Neural cell (in vitro differentiated cells): ENCODE data around the gene KISS1R. TPM values are rescaled to one million over a fixed set of nuclear protein-coding genes. Genes with fewer than 3 reads are reported as not detected.

Experiments used
- H2AFZ ChIP-seq: fragments of 200-600, 300-800 bp; sonication (generic), shearing (Covaris generic); 2 replicates; pipeline ENCODE4 v1.6.0; 2014; ENCODE audit warnings: low read depth, mild to moderate bottlenecking, antibody characterized with exemption, low read length, moderate library complexity
- H3F3A ChIP-seq: fragments of 200-600 bp; shearing (Covaris generic); 2 replicates; pipeline ENCODE4 v1.6.1; 2016; ENCODE audit warnings: mild to moderate bottlenecking, moderate library complexity, mixed read lengths, antibody characterized with exemption, low read length; ENCODE audit not compliant: insufficient read depth, poor library complexity, severe bottlenecking
- H3K27ac ChIP-seq: fragments of 200-600, 300-800 bp; sonication (generic), shearing (Covaris generic); 2 replicates; pipeline ENCODE4 v1.5.1; 2014; ENCODE audit warnings: mild to moderate bottlenecking, low read length, moderate library complexity
- H3K27me3 ChIP-seq: fragments of 300-800, 200-600 bp; sonication (generic), shearing (Covaris generic); 2 replicates; pipeline ENCODE4 v1.6.0; 2014; ENCODE audit warnings: mild to moderate bottlenecking, low read depth, low read length, moderate library complexity; ENCODE audit not compliant: insufficient read depth
- H3K36me3 ChIP-seq: fragments of 300-800, 200-600 bp; sonication (generic), shearing (Covaris generic); 2 replicates; pipeline ENCODE4 v1.5.1; 2014; ENCODE audit warnings: mild to moderate bottlenecking, antibody characterized with exemption, low read length, moderate library complexity; ENCODE audit not compliant: insufficient read depth
- H3K4me2 ChIP-seq: fragments of 300-800, 200-600 bp; sonication (generic), shearing (Covaris generic); 2 replicates; pipeline ENCODE4 v1.6.0; 2014; ENCODE audit warnings: mild to moderate bottlenecking, low read length
- H3K4me3 ChIP-seq: fragments of 300-800, 200-600 bp; sonication (generic), shearing (Covaris generic); 2 replicates; pipeline ENCODE4 v1.5.1; 2014; ENCODE audit warnings: mild to moderate bottlenecking, low read length, moderate library complexity
- H3K79me2 ChIP-seq: fragments of 200-600 bp; shearing (Covaris generic); replicated peaks from 2 replicates; pipeline ENCODE4 v1.6.0; 2014; ENCODE audit warnings: mild to moderate bottlenecking, low read length, moderate library complexity; ENCODE audit not compliant: insufficient read depth
- H3K9ac ChIP-seq: fragments of 300-800, 200-600 bp; sonication (generic), shearing (Covaris generic); 2 replicates; pipeline ENCODE4 v1.6.1; 2016; ENCODE audit warnings: mild to moderate bottlenecking, low read length, mixed read lengths
- H3K9me2 ChIP-seq: fragments of 200-600 bp; shearing (Covaris generic); 2 replicates; pipeline ENCODE4 v1.6.1; 2016; ENCODE audit warnings: mild to moderate bottlenecking, low read length, mixed read lengths; ENCODE audit not compliant: insufficient read depth
- H3K9me3 ChIP-seq: fragments of 200-600, 300-800 bp; sonication (generic), shearing (Covaris generic); 2 replicates; pipeline ENCODE4 v1.6.1; 2016; ENCODE audit warnings: mild to moderate bottlenecking, mixed run types, low read length, moderate library complexity, mixed read lengths
- H4K20me1 ChIP-seq: fragments of 200-600 bp; shearing (Covaris generic); 2 replicates; pipeline ENCODE4 v1.6.1; 2016; ENCODE audit warnings: mild to moderate bottlenecking, mixed run types; ENCODE audit not compliant: insufficient read depth
- CTCF ChIP-seq: fragments of 450-650 bp; IDR thresholded peaks from 2 replicates; pipeline ENCODE4 v1.5.1; 2014; ENCODE audit warnings: antibody characterized with exemption, mild to moderate bottlenecking, moderate library complexity; ENCODE audit not compliant: poor library complexity, severe bottlenecking
- EP300 ChIP-seq: fragments of 450-650 bp; conservative IDR thresholded peaks from 2 replicates; pipeline ENCODE4 v1.6.1; 2014; ENCODE audit warnings: antibody characterized with exemption, mild to moderate bottlenecking, moderate library complexity; ENCODE audit not compliant: poor library complexity, severe bottlenecking
- EZH2 ChIP-seq: fragments of 200-600, 300-800 bp; shearing (Covaris generic), sonication (generic); IDR thresholded peaks from 2 replicates; pipeline ENCODE4 v1.6.1; 2014; ENCODE audit warnings: antibody characterized with exemption, low read length, borderline replicate concordance, mild to moderate bottlenecking; ENCODE audit not compliant: insufficient read depth, poor library complexity, severe bottlenecking
- MXI1 ChIP-seq: fragments of 450-650 bp; conservative IDR thresholded peaks from 2 replicates; pipeline ENCODE4 v1.6.1; 2014; ENCODE audit warnings: antibody characterized with exemption, mild to moderate bottlenecking; ENCODE audit not compliant: poor library complexity, severe bottlenecking
- POLR2AphosphoS5 ChIP-seq: IDR thresholded peaks from 2 replicates; pipeline ENCODE4 v1.6.1; 2012
- RAD21 ChIP-seq: fragments of 450-650 bp; conservative IDR thresholded peaks from 2 replicates; pipeline ENCODE4 v1.6.1; 2014; ENCODE audit warnings: antibody characterized with exemption, mild to moderate bottlenecking, moderate library complexity
- REST ChIP-seq: IDR thresholded peaks from 2 replicates; pipeline ENCODE4 v1.6.1; 2012; ENCODE audit warnings: borderline replicate concordance
- SMC3 ChIP-seq: fragments of 450-650 bp; conservative IDR thresholded peaks from 2 replicates; pipeline ENCODE4 v1.6.1; 2014; ENCODE audit warnings: antibody characterized with exemption, mild to moderate bottlenecking, moderate library complexity; ENCODE audit not compliant: poor library complexity
- TAF1 ChIP-seq: IDR thresholded peaks from 2 replicates; pipeline ENCODE4 v1.6.1; 2012; ENCODE audit warnings: low read depth
- polyA plus RNA-seq: library from polyadenylated mRNA; depleted of rRNA; stranded (reverse); fragments of >200 nt; gene quantifications from 2 replicates; pipeline ENCODE4 v1.2.3, GENCODE V29; 2014

The KISS1R gene
- polyA plus RNA-seq, 1 donor from 2014 or later = 5.4 TPM

- Histone ChIP-seq H3K9ac (no peak overlapping the region), H3K4me3 (no peak overlapping the region), H2AFZ (no peak overlapping the region), H3K79me2 (peaks cover 11% of the 10 kb centered on the region), H3K9me2 (no peaks in the 10 kb centered on the region), H4K20me1 (no peaks in the 10 kb centered on the region), H3K4me2 (no peak overlapping the region), H3K27me3 (no peaks in the 10 kb centered on the region), H3K9me3 (no peaks in the 10 kb centered on the region), H3K27ac (no peak overlapping the region), H3K36me3 (no peaks in the 10 kb centered on the region), H3F3A (no peaks in the 10 kb centered on the region)
- TF ChIP-seq REST (no peak), SMC3 (no peak)
Measured at GRCh38 chr19:928471-929202, 11.5 kb downstream of the KISS1R start.

- Histone ChIP-seq H3K27ac (no peak overlapping the region), H3K9ac (no peak overlapping the region), H2AFZ (no peak overlapping the region), H3K27me3 (no peaks in the 10 kb centered on the region), H3K9me2 (no peaks in the 10 kb centered on the region), H3K4me2 (no peak overlapping the region), H3K36me3 (no peaks in the 10 kb centered on the region), H3F3A (no peaks in the 10 kb centered on the region), H4K20me1 (no peaks in the 10 kb centered on the region), H3K9me3 (no peaks in the 10 kb centered on the region), H3K79me2 (peaks cover 11% of the 10 kb centered on the region), H3K4me3 (no peak overlapping the region)
- TF ChIP-seq RAD21 = no peak
Measured at GRCh38 chr19:929203-929890, 12.2 kb downstream of the KISS1R start.

GRCh38 chr19:929891-930258 is 12.7 kb downstream of the KISS1R start:
- H3K79me2 ChIP-seq = peaks cover 11% of the 10 kb centered on the region

More at GRCh38 chr19:929891-930258, 12.7 kb downstream of the KISS1R start:
- H3K9me3 ChIP-seq = no peaks in the 10 kb centered on the region
- H3K9me2 ChIP-seq = no peaks in the 10 kb centered on the region
- no peak overlapping the region for H3K27ac ChIP-seq
- no peak overlapping the region for H3K9ac ChIP-seq
- H2AFZ ChIP-seq = no peak overlapping the region
- no peaks in the 10 kb centered on the region for H3F3A ChIP-seq
- H3K36me3 ChIP-seq = no peaks in the 10 kb centered on the region
- H3K27me3 ChIP-seq = no peaks in the 10 kb centered on the region
- H4K20me1 ChIP-seq = no peaks in the 10 kb centered on the region
- TF ChIP-seq POLR2AphosphoS5 (no peak), MXI1 (no peak), REST (no peak), EP300 (no peak), TAF1 (no peak), EZH2 (no peak), CTCF (no peak), SMC3 (no peak)
- no peak overlapping the region for H3K4me2 ChIP-seq
- H3K4me3 ChIP-seq = no peak overlapping the region
